BJ (cell line): ENCODE results near the gene SLC39A11. TPM values are rescaled to one million over a fixed set of nuclear protein-coding genes. Genes with fewer than 3 reads are reported as not detected.

ENCODE experiments used
- CTCF ChIA-PET: fragments of 350-600 bp; formaldehyde crosslinking; extraction: SDS; loops from one replicate; lab custom pipeline; 2021; ENCODE audit warnings: antibody characterized with exemption, inconsistent platforms; lab: Yijun Ruan, JAX
- POLR2A ChIA-PET: fragments of 300-600 bp; sonication (Branson Sonifier 250); formaldehyde crosslinking; extraction: SDS; loops from one replicate; lab custom pipeline; 2021; ENCODE audit warnings: antibody characterized with exemption; lab: Charles Lee
- DNase-seq: peaks from one replicate; pipeline ENCODE4 v3.0.0-alpha.2; 2011; ENCODE audit warnings: low read depth
- H3K27me3 ChIP-seq: 2 replicates; pipeline ENCODE4 v1.6.0; 2011; ENCODE audit warnings: low read length; ENCODE audit not compliant: control insufficient read depth, insufficient read depth
- H3K36me3 ChIP-seq: 2 replicates; pipeline ENCODE4 v1.5.1; 2011; ENCODE audit warnings: low read length; ENCODE audit not compliant: control insufficient read depth, insufficient read depth
- H3K4me3 ChIP-seq: 2 replicates; pipeline ENCODE4 v1.5.1; 2011; ENCODE audit warnings: low read depth, mild to moderate bottlenecking, control low read depth, low read length
- CTCF ChIP-seq: IDR thresholded peaks from 2 replicates; pipeline ENCODE4 v1.5.1; 2011; ENCODE audit warnings: low read depth, mild to moderate bottlenecking, control low read depth, inconsistent platforms, low read length, moderate library complexity; ENCODE audit not compliant: insufficient read depth
- polyA plus RNA-seq: library from polyadenylated mRNA; depleted of rRNA; stranded (reverse); fragments of >200 nt; gene quantifications from 2 replicates; pipeline ENCODE4 v1.2.3, GENCODE V29; 2011

Gene SLC39A11
- polyA plus RNA-seq, 1 experiment, result 20.9 TPM

GRCh38 chr17:72693151-72693878, 399.2 kb downstream of the SLC39A11 start:
- Histone ChIP-seq H3K36me3 (no peaks in the 10 kb centered on the region), H3K27me3 (no peaks in the 10 kb centered on the region), H3K4me3 (no peak overlapping the region)
- TF ChIP-seq CTCF, result no peak
- ChIA-PET CTCF (interaction anchor here (1.5 kb wide), 1 partner anchor 34 kb away, joined by 5 read pairs; no protein-coding TSS in a partner anchor), POLR2A (no interaction called here)
- no peak for DNase-seq

GRCh38 chr17:72692676-72693075, 399.8 kb downstream of the SLC39A11 start:
- CTCF ChIA-PET, result interaction anchor here (1.5 kb wide), 1 partner anchor 35 kb away, joined by 5 read pairs; no protein-coding TSS in a partner anchor
- no peak for TF ChIP-seq CTCF
- POLR2A ChIA-PET, result no interaction called here
- no peak for DNase-seq
- no peak overlapping the region for H3K4me3 ChIP-seq
- no peaks in the 10 kb centered on the region for H3K36me3 ChIP-seq
- H3K27me3 ChIP-seq, result no peaks in the 10 kb centered on the region

- no peaks in the 10 kb centered on the region for H3K36me3 ChIP-seq
- H3K4me3 ChIP-seq, result no peak overlapping the region
- DNase-seq, result peak; percentile 81
- no peak for TF ChIP-seq CTCF
- ChIA-PET POLR2A (no interaction called here), CTCF (interaction anchor here (1.4 to 1.8 kb wide), 2 partner anchors 9 to 135 kb away, joined by 4 to 7 read pairs; no protein-coding TSS in a partner anchor)
- H3K27me3 ChIP-seq, result no peaks in the 10 kb centered on the region
Observed at GRCh38 chr17:72691586-72691985, 400.9 kb downstream of the SLC39A11 start.

- ChIA-PET POLR2A (no interaction called here), CTCF (interaction anchor here (1.3 to 1.8 kb wide), 3 partner anchors 8 to 134 kb away, joined by 3 to 7 read pairs (median 4); no protein-coding TSS in a partner anchor)
- no peak for DNase-seq
- Histone ChIP-seq H3K4me3 (no peak overlapping the region), H3K27me3 (no peaks in the 10 kb centered on the region), H3K36me3 (no peaks in the 10 kb centered on the region)
- no peak for TF ChIP-seq CTCF
Observed at GRCh38 chr17:72691017-72691416, 401.5 kb downstream of the SLC39A11 start.

GRCh38 chr17:72687886-72688285, 404.6 kb downstream of the SLC39A11 start:
- H3K27me3 ChIP-seq, result no peaks in the 10 kb centered on the region
- no peak for DNase-seq
- ChIA-PET CTCF (interaction anchor here (0.7 to 2.9 kb wide), 3 partner anchors 10 to 100 kb away, joined by 3 to 9 read pairs (median 3); no protein-coding TSS in a partner anchor), POLR2A (no interaction called here)
- TF ChIP-seq CTCF, result no peak
- H3K4me3 ChIP-seq, result no peak overlapping the region
- no peaks in the 10 kb centered on the region for H3K36me3 ChIP-seq
